HEK293T (cell line): ENCODE data around the gene TTYH2.

ENCODE experiments used
- ARNT ChIP-seq: fragments of 450-650 bp; IDR thresholded peaks from 2 replicates; pipeline ENCODE4 v1.6.1; 2017; ENCODE audit warnings: mild to moderate bottlenecking
- FOXK2 ChIP-seq: fragments of 450-650 bp; IDR thresholded peaks from 2 replicates; pipeline ENCODE4 v1.6.1; 2016; ENCODE audit warnings: mild to moderate bottlenecking
- FOXM1 ChIP-seq: fragments of 450-650 bp; IDR thresholded peaks from 2 replicates; pipeline ENCODE4 v1.6.1; 2017; ENCODE audit warnings: mild to moderate bottlenecking, borderline replicate concordance
- HDGF ChIP-seq: fragments of 450-650 bp; IDR thresholded peaks from 2 replicates; pipeline ENCODE4 v1.6.1; 2017; ENCODE audit warnings: antibody characterized with exemption, borderline replicate concordance
- NFRKB ChIP-seq: fragments of 450-650 bp; IDR thresholded peaks from 2 replicates; pipeline ENCODE4 v1.6.1; 2016; ENCODE audit warnings: mild to moderate bottlenecking, moderate library complexity
- SP1 ChIP-seq: fragments of 450-650 bp; IDR thresholded peaks from 2 replicates; pipeline ENCODE4 v1.6.1; 2017
- TARDBP ChIP-seq: fragments of 450-650 bp; IDR thresholded peaks from 2 replicates; pipeline ENCODE4 v1.6.1; 2016
- TF ChIP-seq, protein P1 (sequence below): fragments of 450-650 bp; IDR thresholded peaks from 2 replicates; pipeline ENCODE4 v1.6.1; 2016

DNA sequence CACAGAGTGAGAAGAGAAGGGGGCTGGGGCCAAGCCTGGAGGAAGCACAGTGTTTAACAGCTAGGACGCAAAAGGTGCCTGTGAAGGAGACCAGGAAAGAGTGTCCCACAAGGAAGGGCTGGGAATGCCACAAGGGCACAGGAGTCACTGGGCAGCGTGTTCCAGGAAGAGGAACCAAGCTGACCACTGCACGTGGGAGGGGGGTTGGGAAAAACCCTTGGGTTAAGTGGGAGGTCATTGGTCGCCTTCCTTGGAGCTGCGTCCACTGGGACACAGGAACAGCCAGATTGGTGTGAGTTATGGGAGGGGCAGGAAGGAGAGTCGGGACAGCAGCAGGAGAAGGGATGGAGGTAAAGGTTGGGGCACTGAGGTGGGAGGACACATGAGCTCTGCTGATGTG, 12.9 kb downstream of the TTYH2 start:
- no peak for TF ChIP-seq SP1
- TF ChIP-seq HDGF = no peak
- no peak for TF ChIP-seq FOXK2
- TF ChIP-seq, protein P1, sequence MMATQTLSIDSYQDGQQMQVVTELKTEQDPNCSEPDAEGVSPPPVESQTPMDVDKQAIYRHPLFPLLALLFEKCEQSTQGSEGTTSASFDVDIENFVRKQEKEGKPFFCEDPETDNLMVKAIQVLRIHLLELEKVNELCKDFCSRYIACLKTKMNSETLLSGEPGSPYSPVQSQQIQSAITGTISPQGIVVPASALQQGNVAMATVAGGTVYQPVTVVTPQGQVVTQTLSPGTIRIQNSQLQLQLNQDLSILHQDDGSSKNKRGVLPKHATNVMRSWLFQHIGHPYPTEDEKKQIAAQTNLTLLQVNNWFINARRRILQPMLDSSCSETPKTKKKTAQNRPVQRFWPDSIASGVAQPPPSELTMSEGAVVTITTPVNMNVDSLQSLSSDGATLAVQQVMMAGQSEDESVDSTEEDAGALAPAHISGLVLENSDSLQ = no peak
- TF ChIP-seq TARDBP = no peak
- no peak for TF ChIP-seq FOXM1
- no peak for TF ChIP-seq NFRKB
- no peak for TF ChIP-seq ARNT
